GM19193 (cell line): ENCODE measurements around the gene UNC5C.

Experiments used
- POLR2A ChIP-seq: IDR thresholded peaks from 4 replicates; pipeline ENCODE4 v1.6.1; 2011; ENCODE audit not compliant: insufficient read depth, insufficient read length; ENCODE audit errors: extremely low read depth

UNC5C gene

DNA sequence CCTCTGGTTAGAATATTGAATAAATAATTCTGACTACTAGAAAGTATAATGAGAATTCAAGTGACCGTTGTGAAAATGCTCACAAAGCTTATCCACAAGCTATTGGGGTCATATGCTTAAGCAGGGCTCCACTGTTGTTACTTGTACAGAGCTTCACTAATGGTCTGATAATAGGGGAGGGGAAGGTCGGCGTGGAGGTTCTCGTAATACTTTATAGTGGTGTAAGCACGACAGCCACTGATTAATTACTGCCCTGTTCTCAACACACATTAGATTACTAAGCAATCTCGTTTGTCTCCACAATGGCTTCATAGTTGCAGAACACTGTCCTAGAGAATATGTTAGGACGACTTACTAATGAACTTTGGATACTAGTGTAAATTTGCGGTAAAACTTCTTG, 11.6 kb downstream of the UNC5C start:
- TF ChIP-seq POLR2A, result no peak

DNA sequence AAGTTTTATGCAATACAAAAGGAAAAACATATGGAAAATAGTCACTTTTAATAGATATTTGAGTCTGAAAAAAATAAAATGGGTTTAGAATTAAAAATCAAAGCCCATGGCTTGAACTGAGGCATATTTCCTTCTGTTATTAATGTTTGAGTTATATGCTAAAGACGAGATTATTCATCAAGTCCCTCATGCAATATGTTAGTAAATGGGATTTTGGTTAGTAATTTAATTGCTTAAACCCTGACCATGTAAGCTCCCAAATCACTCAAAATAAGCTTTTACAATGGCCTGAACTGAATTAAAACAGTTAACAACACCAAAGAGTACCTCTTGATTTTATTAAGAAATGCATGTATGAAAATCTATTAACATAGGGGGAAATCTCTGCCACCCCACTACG, 12.1 kb downstream of the UNC5C start:
- no peak for TF ChIP-seq POLR2A

DNA sequence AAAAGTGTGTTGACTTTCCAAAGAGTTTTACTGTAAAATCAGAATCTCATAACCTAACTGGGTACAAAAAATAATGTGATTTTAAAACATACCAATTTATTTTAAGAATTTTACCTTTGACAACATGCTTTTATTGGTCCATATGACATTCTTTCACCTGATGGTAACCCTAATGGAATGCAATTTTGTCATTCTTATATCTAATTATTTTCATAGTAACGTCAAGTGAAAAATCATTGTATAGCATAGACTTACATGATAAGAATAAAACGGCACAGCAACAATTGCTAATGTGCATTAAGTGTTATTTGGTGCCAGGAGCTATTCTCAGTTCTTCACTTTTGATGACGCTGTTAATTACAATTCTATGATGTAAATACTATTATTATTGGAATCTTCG, 13.6 kb downstream of the UNC5C start:
- TF ChIP-seq POLR2A, result no peak

GRCh38 chr4:95534032-95534431, 14.7 kb downstream of the UNC5C start:
- no peak for TF ChIP-seq POLR2A

DNA sequence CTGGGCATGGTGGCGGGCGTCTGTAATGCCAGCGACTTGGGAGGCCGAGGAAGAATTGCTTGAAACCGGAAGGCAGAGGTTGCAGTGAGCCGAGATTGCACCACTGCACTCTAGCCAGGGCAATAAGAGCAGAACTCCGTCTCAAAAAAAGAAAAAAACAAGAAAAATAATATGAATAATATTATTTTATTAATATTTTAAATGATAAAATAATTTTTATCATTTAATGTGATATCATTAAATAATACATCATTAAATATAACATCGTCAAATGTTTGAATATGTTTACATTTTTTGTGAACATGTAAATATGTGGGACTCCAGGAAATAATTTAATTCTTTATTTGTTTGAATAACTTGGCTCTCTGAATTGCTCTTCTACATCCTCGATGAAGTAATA, 15.5 kb downstream of the UNC5C start:
- TF ChIP-seq POLR2A, result no peak

- no peak for TF ChIP-seq POLR2A
Measured at GRCh38 chr4:95532305-95532704, 16.5 kb downstream of the UNC5C start.

DNA sequence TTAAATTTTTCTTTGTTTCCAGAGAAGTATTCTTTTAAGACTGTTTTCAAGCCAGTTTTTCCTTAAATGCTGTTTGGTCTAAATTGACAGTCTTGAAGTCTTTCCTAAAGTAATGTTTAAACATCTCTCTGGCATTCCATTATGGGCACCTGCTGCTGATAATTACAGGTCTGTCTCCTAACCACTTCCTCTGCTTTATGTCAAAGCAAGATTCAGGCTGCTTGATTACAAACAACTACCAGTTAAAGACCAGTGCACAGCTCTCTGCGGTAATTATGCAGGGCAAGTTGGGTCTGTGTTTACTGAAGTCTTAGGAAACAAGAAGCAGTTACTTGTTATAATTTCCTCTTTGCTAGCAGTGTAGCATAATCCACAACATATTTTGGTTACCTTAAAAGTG, 17.6 kb downstream of the UNC5C start:
- TF ChIP-seq POLR2A, result no peak

DNA sequence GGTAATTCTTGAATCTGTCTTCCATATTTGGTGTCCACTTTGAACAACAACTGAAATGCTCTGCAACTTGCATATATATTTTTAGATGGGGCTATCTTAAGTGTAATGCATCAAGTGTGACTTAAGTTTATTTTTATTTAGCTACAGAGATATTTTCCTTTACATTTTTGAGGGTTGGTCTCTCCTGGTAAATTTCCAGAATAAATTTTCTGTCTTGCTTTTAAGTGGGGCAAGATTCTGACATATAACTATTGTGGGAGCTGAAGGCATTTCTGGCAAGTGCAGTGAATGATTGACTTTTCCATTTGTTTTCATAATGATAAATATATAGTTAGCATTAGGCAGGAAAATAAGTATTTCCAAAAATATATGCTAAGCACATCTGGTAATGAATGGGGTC, 18.8 kb downstream of the UNC5C start:
- no peak for TF ChIP-seq POLR2A

DNA sequence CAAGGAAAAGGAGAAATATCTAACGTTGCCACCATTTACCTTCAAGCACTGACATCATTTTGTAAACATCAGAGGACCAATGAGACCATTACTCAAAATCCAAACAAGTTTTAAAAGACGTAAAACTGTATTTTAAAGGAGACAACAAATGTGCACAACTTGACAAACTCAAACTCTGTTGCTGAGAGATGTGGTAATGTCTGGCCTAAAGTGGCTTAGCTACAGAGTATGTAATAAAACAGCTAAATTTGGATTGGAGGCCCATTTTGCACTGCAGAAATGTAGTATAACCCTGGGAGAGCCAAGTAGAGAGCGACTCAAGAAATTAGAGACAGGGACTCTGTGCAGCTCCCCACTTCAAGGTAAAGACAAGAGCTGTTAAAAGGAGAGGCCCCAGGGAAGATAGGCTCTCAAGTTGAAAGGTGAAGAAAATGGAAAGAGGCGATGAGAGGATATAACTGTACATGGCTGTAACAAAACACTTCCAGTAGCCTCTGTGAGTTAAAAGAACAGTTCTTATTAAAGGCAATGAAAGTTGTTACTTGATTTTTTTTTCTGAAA, 20.3 kb downstream of the UNC5C start:
- TF ChIP-seq POLR2A, result no peak

GRCh38 chr4:95526075-95526474, 22.7 kb downstream of the UNC5C start:
- TF ChIP-seq POLR2A, result no peak

DNA sequence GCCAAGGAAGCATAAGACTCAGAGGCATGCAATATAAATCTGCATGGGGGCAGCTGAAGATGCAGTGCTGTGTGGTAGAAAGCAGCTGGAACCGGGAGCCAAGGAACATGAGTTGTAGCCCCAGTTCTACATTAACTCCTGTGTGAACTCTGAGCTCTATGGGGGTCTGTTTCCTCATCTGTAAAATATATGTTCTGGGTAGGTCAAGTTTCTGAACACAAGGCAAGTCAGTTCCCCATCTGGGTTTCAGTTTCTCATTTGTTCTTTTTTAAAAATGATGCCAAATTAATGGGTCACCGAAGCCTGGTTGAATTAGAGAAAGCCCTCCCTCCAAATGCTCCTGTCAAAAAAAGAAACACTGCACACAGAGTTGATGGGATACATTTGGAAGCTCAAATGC, 24.0 kb downstream of the UNC5C start:
- no peak for TF ChIP-seq POLR2A

DNA sequence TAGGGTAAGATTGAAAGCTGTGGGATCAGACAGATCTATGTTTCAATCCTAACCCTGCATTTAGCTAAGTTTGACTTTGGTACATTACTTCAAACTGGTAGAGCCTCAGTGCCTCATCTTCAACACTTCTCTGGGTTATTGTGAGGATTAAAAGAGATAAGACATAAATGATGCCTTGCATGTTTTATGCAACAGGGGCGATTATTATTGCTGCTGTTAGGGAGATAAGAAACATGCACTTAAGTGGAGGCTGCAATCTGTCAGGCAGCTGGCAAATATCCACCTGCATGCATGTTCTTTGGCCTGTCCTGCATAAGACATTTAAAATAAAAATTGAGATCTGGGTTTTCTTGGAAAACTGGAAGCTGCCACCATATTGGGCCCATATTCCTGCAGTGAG, 24.6 kb downstream of the UNC5C start:
- TF ChIP-seq POLR2A, result no peak

- no peak for TF ChIP-seq POLR2A
Measured at GRCh38 chr4:95522682-95523530, 25.9 kb downstream of the UNC5C start.

DNA sequence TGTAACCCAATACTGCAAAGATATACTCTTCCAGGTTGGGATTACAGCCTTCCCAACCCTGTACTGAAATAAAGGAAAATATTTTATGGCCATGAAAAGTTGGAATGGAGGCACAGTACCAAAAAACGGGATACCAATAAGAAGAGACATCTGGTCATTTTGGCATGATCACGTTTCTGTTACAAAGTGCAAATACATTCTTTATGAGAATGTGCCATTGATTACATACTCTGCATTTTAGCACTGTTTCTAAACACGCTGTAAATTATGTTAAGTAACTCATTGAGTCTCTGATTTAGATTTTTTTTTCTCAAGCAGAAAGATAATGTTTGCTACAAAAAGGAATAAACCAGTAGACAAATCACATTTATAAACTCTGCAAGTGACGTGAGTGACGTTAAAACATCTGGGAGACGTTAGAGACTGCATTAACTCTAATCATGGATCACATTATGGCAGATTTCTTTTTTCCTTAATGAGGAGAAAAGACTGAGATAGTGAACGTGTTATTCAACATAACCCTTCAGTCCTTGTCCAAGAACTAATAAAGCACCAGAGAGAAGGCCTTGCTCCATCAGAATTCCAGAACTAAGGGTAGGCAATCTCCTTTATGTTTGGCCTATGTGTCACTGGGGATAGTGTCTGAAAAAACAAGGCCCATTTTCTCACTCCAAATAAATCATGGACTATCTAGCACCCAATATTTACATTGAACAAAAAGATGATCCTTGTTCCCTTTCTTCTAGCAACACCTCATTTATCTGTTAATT, 31.0 kb downstream of the UNC5C start:
- no peak for TF ChIP-seq POLR2A

- no peak for TF ChIP-seq POLR2A
Measured at GRCh38 chr4:95516528-95517017, 32.2 kb downstream of the UNC5C start.
